Forelimb muscle (tissue), 1 donor: ENCODE data around the gene UGT8. TPM values are rescaled to one million over a fixed set of nuclear protein-coding genes. Genes with fewer than 3 reads are reported as not detected.

ENCODE experiments used
- DNase-seq: peaks from one replicate; pipeline ENCODE4 v3.0.0-alpha.2; 2013; ENCODE audit warnings: low read depth
- polyA plus RNA-seq: library from polyadenylated mRNA; unstranded; fragments of 120-200 nt; gene quantifications from one replicate; pipeline ENCODE4 v1.2.1, GENCODE V29; 2013; ENCODE audit not compliant: insufficient read length

UGT8 gene
- polyA plus RNA-seq, 1 donor = 0.32 TPM

DNA sequence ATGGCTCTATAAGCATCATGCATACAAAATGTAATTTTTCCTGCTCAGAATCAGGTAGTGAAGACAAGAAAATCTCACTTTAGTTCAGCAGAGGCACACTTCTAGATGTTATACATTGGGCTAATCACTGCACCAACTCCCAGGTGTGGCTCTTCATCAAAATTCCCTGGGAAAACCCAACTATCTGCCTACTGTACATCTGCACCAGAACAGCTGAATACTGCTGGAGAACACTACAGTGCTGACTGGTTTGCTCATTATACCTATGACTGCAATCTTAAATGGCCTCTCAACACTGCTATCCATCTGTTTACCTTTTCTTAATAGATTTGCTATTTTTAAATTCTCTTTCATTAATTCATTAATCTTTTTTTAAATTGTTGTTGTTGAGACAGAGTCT lies 92.0 kb downstream of the UGT8 start:
- no peak for DNase-seq

DNA sequence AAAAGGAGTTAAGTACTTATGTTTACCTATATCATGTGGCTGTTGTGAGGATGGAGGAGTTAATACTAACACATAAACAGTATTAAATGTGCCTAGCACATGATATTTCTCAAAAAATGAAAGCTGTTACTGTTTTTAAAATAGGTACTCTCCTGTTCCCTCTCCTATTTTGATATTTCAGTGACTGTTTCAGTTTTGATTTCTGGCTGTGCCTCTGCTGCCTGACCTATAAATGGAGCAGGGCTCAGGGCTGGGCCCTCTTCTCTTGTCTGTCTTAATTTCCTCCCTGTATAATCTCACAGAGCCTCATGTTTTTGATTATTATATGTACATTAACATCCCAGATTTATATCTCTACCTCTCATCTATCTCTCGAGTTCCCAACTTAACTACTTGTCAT lies 93.3 kb downstream of the UGT8 start:
- DNase-seq = no peak

DNA sequence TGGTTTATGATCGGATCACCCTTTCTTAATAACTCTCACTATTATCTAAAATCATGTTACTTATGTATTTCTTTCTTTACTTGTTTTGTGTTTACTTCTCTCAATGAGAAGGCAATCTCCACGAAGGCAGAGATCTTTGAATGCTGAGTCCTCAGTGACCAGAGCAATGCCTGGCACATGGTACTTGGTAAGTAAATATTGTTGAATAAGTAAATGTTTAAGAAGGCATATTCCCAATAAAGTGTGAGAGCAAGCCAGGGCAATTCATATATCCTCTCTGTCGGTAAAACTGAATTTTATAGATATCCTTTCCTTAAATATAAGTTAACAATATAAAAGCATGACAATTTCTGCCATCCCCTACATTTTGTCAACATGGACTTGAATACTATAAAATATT lies 94.4 kb downstream of the UGT8 start:
- DNase-seq = no peak

DNA sequence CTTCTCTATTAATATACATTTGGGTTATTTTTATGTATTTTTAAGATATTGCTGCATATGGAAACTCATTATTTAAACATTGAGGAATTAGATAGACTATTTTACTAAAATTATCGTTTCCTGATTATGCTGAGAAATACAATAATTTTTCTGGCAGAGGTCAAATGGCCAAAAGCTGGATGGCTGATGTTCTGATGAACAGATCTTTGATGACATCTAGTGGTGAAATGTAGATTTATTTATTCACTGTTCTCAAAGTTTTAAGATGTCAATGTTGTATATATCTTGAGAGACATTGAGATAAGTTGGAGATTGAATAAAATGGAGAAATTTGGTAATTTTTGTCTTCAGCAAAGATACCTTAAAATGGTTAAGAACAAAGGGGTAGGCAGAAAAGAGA lies 96.2 kb downstream of the UGT8 start:
- DNase-seq = peak; percentile 32

DNA sequence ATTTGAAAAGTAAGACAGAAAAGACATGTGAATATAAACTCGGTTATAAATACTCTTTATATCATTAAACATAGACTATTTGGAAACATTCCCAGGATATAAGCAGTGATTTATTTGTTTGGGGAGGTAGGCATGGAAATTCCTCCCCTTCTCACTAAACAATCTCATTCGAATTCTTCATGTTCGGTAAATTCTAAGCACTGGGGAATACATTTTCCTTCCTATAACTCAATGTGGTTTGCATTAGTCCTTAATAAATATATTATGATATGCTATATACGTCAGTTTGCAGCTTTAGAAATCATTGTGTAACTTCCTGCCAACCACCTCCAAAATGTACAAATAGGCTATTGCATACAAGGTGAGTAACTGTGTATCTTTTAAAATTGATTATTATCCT lies 99.6 kb downstream of the UGT8 start:
- DNase-seq = no peak

DNA sequence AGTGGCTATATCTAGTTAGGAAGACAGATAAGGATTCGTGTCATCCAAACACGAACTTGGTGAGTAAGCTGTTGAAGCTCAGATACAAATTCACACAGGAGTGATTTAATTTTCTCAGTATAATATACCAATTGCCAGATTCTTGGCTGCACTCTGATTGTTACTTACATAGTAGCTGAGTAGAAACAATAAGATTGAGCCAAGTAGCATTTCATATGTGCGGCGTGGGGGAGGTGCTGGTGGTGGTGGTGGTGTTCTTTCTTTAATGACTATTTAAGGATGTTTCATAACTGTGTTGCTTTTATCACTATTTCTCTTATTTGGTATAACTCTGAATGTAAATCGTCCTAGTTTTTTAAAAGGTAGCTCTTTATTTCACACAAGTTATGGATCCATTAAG lies 102.9 kb downstream of the UGT8 start:
- DNase-seq = no peak

DNA sequence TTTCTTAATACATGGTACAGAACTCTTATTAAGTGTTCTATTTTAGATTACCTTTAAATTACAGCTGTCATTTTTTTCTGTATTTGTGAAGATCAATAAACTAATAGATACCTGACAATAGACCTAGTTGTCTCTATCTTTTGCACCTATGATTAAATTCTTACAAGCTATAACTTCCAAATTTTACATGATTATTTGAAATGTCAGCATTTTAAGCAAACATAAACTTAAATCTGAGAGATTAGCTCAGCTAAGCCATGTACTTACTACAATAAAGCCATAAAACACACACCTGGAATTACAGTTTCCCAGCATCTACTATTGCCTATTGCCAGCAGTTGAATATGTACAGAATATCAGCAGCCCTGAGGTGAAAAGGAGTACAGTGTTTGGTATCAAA lies 118.8 kb downstream of the UGT8 start:
- no peak for DNase-seq

DNA sequence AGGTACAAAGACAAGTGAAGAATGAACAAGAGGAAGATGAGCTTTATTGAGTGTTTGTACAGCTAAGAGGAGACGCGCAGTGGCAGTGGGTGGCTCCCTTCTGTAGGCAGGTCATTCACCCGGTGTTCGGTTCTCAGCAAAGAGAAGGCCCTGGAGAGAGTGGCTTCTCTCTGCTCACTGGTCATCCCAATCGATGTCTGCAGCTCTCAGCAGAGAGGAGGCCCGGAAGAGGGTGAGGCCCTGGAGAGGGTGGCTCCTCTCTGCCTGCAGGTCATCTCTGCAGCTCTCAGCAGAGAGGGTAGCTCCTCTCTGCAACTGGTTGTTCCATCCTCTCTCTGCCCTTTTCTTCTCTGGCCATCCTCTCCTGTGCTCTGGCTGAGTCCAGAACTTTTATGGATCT lies 126.5 kb downstream of the UGT8 start:
- no peak for DNase-seq

DNA sequence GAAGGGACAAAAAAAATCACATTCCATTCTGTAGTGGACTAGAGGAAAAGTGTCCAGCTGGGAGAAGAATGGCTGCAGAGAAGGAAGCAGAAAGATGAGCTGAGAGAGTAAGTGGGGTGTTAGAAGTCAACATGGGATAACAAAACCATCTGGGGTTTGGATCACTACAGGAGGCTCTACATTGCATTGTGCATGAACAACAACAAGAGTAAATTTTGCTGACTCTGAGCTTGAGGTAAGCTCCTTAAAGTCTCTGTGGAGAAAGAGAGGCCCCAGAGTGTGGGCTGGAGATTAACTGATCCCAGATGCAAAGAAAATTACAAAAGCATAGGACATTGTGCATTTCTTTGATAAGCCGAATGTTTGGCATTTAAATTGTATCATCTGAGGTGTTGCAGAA lies 128.9 kb downstream of the UGT8 start:
- no peak for DNase-seq
